Activated CD4-positive, alpha-beta T cell treated with anti-CD3 and anti-CD28 coated beads for 4 hours (primary cell): ENCODE measurements around the gene MYOM3.

ENCODE experiments used
- DNase-seq, 2 donors: peaks; one replicate each; pipeline ENCODE4 v3.0.0-alpha.2; 2020

MYOM3 gene

GRCh38 chr1:24138476-24139221 is 26.7 kb upstream of the MYOM3 start:
- DNase-seq = no peak

- DNase-seq = no peak
Observed at GRCh38 chr1:24136956-24137539, 25.1 kb upstream of the MYOM3 start.

GRCh38 chr1:24134376-24134775 is 22.4 kb upstream of the MYOM3 start:
- DNase-seq = no peak

GRCh38 chr1:24133819-24134218 is 21.9 kb upstream of the MYOM3 start:
- DNase-seq = no peak

- no peak for DNase-seq
Observed at GRCh38 chr1:24130385-24130784, 18.4 kb upstream of the MYOM3 start.

GRCh38 chr1:24127801-24128363 is 15.9 kb upstream of the MYOM3 start:
- no peak for DNase-seq

- no peak for DNase-seq
Observed at GRCh38 chr1:24127134-24127800, 15.3 kb upstream of the MYOM3 start.

- DNase-seq = no peak
Observed at GRCh38 chr1:24126672-24127023, 14.7 kb upstream of the MYOM3 start.

GRCh38 chr1:24126018-24126671 is 14.2 kb upstream of the MYOM3 start:
- no peak for DNase-seq

GRCh38 chr1:24125456-24125855 is 13.5 kb upstream of the MYOM3 start:
- DNase-seq = no peak

GRCh38 chr1:24124980-24125379 is 13.0 kb upstream of the MYOM3 start:
- DNase-seq = no peak

GRCh38 chr1:24123611-24124010 is 11.7 kb upstream of the MYOM3 start:
- no peak for DNase-seq

- no peak for DNase-seq
Observed at GRCh38 chr1:24122776-24123175, 10.8 kb upstream of the MYOM3 start.

- DNase-seq = no peak
Observed at GRCh38 chr1:24121406-24121805, 9.5 kb upstream of the MYOM3 start.

GRCh38 chr1:24120965-24121364 is 9.0 kb upstream of the MYOM3 start:
- no peak for DNase-seq

- DNase-seq = no peak
Observed at GRCh38 chr1:24119859-24120756, 8.2 kb upstream of the MYOM3 start.

GRCh38 chr1:24119489-24119858 is 7.5 kb upstream of the MYOM3 start:
- DNase-seq = no peak

GRCh38 chr1:24118410-24119242 is 6.7 kb upstream of the MYOM3 start:
- no peak for DNase-seq

- no peak for DNase-seq
Observed at GRCh38 chr1:24117722-24118409, 5.9 kb upstream of the MYOM3 start.

GRCh38 chr1:24117132-24117531 is 5.2 kb upstream of the MYOM3 start:
- no peak for DNase-seq

- no peak for DNase-seq
Observed at GRCh38 chr1:24114753-24115152, 2.8 kb upstream of the MYOM3 start.
